ENCODE measurements around the gene VPS18. TPM values are rescaled to one million over a fixed set of nuclear protein-coding genes. Genes with fewer than 3 reads are reported as not detected.

The VPS18 gene
- total and polyA plus RNA-seq, 4 donors = 3.4 to 15.3 (median 10.3) TPM

DNA sequence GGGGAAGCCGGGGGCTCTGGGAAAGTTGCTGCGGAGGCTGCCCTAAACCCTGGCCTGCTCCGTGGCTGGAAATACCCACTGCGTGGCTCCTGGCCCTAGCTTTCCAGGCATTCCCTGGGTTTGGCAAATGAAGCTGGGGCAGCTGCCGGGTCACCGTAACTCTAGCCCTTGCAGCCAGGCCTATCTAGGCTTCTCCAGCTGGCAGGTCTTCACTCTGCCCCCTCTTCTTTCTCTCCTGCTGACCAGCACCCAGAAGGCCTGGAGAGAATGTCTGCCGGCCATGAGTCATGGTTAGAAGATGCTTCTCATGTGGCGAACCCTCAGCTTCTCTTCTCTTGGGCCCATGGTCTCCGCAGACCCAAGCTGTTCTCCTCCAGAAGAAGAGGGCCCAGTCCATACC, 29.3 kb downstream of the VPS18 start:
- no peaks in the 10 kb centered on the region for H3K36me3 ChIP-seq (ENCODE audit: control insufficient read depth in 4 of 4, insufficient read depth in 3 of 4, low read depth in 1 of 4, low read length in 3 of 4)
- no peak overlapping the region for H3K4me3 ChIP-seq (ENCODE audit: low read depth in 1 of 3, low read length in 3 of 3)
- no peak overlapping the region for H3K27ac ChIP-seq (ENCODE audit: low read depth in 1 of 2, low read length in 2 of 2)
- no peaks in the 10 kb centered on the region for H3K9me3 ChIP-seq (ENCODE audit: control insufficient read depth in 4 of 4, low read length in 3 of 4)
- WGBS = 91% methylated on average over 9 of the region's 9 CpGs
- no peak for DNase-seq (ENCODE audit: low spot score)
- no peak overlapping the region for H3K9ac ChIP-seq (ENCODE audit: low read depth in 1 of 2, low read length in 2 of 2)
- TF ChIP-seq, protein P1, sequence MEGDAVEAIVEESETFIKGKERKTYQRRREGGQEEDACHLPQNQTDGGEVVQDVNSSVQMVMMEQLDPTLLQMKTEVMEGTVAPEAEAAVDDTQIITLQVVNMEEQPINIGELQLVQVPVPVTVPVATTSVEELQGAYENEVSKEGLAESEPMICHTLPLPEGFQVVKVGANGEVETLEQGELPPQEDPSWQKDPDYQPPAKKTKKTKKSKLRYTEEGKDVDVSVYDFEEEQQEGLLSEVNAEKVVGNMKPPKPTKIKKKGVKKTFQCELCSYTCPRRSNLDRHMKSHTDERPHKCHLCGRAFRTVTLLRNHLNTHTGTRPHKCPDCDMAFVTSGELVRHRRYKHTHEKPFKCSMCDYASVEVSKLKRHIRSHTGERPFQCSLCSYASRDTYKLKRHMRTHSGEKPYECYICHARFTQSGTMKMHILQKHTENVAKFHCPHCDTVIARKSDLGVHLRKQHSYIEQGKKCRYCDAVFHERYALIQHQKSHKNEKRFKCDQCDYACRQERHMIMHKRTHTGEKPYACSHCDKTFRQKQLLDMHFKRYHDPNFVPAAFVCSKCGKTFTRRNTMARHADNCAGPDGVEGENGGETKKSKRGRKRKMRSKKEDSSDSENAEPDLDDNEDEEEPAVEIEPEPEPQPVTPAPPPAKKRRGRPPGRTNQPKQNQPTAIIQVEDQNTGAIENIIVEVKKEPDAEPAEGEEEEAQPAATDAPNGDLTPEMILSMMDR (IDR thresholded peaks at IDR 0.05; ENCODE audit: low read depth, low read length, missing input control) = no peak
- TF ChIP-seq EGR1 (IDR thresholded peaks at IDR 0.05; ENCODE audit: low read depth in 2 of 2) (no peak), FOXA1 (IDR thresholded peaks at IDR 0.05) (no peak), SP1 (IDR thresholded peaks at IDR 0.05) (no peak), JUND (IDR thresholded peaks at IDR 0.05) (no peak), YY1 (IDR thresholded peaks at IDR 0.05) (no peak), FOXA2 (IDR thresholded peaks at IDR 0.05) (no peak), HNF4A (conservative IDR thresholded peaks at IDR 0.05) (no peak), GABPA (IDR thresholded peaks at IDR 0.05 in 1 of 2, conservative IDR thresholded peaks at IDR 0.05 in 1 of 2) (no peak), TAF1 (conservative IDR thresholded peaks at IDR 0.05) (no peak)
- TF ChIP-seq, protein P2, sequence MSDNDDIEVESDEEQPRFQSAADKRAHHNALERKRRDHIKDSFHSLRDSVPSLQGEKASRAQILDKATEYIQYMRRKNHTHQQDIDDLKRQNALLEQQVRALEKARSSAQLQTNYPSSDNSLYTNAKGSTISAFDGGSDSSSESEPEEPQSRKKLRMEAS (IDR thresholded peaks at IDR 0.05) = no peak
- TF ChIP-seq, protein P3, sequence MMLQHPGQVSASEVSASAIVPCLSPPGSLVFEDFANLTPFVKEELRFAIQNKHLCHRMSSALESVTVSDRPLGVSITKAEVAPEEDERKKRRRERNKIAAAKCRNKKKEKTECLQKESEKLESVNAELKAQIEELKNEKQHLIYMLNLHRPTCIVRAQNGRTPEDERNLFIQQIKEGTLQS (IDR thresholded peaks at IDR 0.05) = no peak
- TF ChIP-seq, protein P4, sequence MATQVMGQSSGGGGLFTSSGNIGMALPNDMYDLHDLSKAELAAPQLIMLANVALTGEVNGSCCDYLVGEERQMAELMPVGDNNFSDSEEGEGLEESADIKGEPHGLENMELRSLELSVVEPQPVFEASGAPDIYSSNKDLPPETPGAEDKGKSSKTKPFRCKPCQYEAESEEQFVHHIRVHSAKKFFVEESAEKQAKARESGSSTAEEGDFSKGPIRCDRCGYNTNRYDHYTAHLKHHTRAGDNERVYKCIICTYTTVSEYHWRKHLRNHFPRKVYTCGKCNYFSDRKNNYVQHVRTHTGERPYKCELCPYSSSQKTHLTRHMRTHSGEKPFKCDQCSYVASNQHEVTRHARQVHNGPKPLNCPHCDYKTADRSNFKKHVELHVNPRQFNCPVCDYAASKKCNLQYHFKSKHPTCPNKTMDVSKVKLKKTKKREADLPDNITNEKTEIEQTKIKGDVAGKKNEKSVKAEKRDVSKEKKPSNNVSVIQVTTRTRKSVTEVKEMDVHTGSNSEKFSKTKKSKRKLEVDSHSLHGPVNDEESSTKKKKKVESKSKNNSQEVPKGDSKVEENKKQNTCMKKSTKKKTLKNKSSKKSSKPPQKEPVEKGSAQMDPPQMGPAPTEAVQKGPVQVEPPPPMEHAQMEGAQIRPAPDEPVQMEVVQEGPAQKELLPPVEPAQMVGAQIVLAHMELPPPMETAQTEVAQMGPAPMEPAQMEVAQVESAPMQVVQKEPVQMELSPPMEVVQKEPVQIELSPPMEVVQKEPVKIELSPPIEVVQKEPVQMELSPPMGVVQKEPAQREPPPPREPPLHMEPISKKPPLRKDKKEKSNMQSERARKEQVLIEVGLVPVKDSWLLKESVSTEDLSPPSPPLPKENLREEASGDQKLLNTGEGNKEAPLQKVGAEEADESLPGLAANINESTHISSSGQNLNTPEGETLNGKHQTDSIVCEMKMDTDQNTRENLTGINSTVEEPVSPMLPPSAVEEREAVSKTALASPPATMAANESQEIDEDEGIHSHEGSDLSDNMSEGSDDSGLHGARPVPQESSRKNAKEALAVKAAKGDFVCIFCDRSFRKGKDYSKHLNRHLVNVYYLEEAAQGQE (IDR thresholded peaks at IDR 0.05) = no peak
- TF ChIP-seq, protein P5, sequence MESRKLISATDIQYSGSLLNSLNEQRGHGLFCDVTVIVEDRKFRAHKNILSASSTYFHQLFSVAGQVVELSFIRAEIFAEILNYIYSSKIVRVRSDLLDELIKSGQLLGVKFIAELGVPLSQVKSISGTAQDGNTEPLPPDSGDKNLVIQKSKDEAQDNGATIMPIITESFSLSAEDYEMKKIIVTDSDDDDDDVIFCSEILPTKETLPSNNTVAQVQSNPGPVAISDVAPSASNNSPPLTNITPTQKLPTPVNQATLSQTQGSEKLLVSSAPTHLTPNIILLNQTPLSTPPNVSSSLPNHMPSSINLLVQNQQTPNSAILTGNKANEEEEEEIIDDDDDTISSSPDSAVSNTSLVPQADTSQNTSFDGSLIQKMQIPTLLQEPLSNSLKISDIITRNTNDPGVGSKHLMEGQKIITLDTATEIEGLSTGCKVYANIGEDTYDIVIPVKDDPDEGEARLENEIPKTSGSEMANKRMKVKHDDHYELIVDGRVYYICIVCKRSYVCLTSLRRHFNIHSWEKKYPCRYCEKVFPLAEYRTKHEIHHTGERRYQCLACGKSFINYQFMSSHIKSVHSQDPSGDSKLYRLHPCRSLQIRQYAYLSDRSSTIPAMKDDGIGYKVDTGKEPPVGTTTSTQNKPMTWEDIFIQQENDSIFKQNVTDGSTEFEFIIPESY (IDR thresholded peaks at IDR 0.05) = no peak
- H3K4me1 ChIP-seq (ENCODE audit: control insufficient read depth in 4 of 4, insufficient read depth in 4 of 4, low read length in 3 of 4) = peaks cover 10 to 26% (median 18%) of the 10 kb centered on the region in 4 donors
- H3K27me3 ChIP-seq (ENCODE audit: control insufficient read depth in 4 of 4, insufficient read depth in 4 of 4, low read length in 3 of 4) = peaks cover 0 to 2% (median under 1%) of the 10 kb centered on the region in 4 donors

DNA sequence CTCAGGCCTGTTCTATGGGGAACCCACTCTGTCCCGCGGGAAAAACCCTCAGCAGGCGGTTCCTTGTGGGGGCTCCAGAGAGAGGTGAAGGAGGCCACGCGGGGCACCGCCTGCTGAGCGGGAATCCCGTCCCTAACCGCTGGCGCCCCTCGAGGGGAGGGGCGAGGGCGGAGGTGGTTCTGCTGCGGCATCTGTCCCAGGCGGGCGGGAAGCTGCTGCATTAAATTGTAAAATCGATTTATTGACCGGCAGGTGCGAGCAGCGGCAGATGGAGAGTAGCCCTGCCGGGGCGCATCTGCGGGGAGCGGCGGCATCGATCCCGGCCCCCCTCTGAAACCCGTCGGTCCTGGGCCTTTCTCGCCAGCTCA, 31.2 kb downstream of the VPS18 start:
- no peak for DNase-seq (ENCODE audit: low spot score)
- TF ChIP-seq JUND (IDR thresholded peaks at IDR 0.05) (no peak), SP1 (IDR thresholded peaks at IDR 0.05) (no peak)
- no peaks in the 10 kb centered on the region for H3K36me3 ChIP-seq (ENCODE audit: control insufficient read depth in 4 of 4, insufficient read depth in 3 of 4, low read depth in 1 of 4, low read length in 3 of 4)
- H3K27ac ChIP-seq (ENCODE audit: low read depth in 1 of 2, low read length in 2 of 2) = no peak overlapping the region
- H3K4me1 ChIP-seq (ENCODE audit: control insufficient read depth in 4 of 4, insufficient read depth in 4 of 4, low read length in 3 of 4) = peaks cover 23 to 45% (median 36%) of the 10 kb centered on the region in 4 donors
- no peaks in the 10 kb centered on the region for H3K9me3 ChIP-seq (ENCODE audit: control insufficient read depth in 4 of 4, low read length in 3 of 4)
- 25% methylated on average over 30 of the region's 30 CpGs for WGBS
- no peak overlapping the region for H3K4me3 ChIP-seq (ENCODE audit: low read depth in 1 of 3, low read length in 3 of 3)
- H3K9ac ChIP-seq (ENCODE audit: low read depth in 1 of 2, low read length in 2 of 2) = no peak overlapping the region
- peaks cover 0 to 5% (median 1%) of the 10 kb centered on the region in 4 donors for H3K27me3 ChIP-seq (ENCODE audit: control insufficient read depth in 4 of 4, insufficient read depth in 4 of 4, low read length in 3 of 4)

Data from liver (tissue), 9 donors.